ENCODE measurements around the gene CEACAM8. TPM values are rescaled to one million over a fixed set of nuclear protein-coding genes. Genes with fewer than 3 reads are reported as not detected.

Gene CEACAM8
- total RNA-seq, 1 experiment from 2014 or later = not detected

DNA sequence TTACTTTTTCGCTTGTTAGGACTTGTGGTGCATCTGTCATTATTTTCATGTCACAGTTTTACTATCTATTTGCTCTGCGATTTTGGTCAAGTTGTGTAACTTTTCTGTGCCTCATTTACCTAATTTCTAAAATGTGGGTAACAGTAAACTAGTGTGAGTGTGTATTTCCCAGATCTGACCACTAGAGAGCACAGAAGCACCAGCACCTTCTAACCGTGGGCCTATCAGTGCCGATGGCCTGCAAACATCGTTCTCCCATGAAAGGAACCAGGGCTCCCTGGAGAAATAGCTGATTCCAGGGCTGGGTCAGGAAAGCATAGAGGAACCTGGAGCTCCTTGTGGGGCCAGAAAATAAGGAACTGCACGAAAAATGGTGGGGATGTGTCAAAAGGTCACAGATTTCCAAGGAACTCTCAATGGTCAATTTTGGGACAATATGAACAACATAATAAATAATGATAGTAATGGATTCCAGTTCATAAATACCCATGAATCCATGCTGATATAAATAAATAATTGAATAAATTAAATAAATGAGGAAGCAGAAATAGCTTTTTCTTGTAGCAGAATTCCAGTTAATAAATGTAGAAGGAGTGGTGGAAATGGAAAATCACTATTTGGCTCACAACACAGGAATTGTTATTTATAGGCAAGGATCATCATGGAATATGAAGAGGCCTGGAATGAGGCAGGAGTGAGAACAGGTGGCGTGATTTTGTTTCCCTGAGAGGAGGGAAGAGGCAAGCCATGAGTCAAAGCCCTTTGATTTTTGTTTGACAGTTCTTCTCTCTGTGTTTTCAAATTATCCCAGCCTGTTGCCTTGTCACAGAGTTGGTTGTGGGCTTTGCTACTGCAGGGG, 31.1 kb downstream of the CEACAM8 start (continued):
- no peak for TF ChIP-seq POLR2AphosphoS5 (IDR thresholded peaks at IDR 0.05; ENCODE audit: low read depth, low read length)

DNA sequence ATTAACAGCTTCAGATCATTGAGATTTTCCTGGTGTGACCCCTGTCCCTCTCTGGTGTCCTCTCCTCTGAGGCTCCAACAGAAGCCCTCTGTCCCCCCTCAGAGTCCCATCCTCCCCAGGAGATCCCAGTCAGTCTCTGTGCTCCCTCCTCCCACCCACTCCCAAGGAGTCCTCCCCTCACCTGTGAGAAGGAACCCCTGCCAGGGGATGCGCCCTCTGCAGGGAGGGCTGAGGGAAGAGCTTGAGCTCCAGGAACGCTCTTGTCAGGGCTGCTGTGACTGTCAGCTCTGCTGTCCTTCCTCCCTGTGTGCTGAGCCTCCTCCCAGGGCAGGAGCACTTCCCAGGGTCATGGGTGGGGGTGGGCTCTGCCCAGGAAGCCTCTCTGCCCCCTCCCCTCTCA, 33.2 kb downstream of the CEACAM8 start:
- Histone ChIP-seq H3K9me3 (ENCODE audit: control insufficient read depth, insufficient read depth, low read depth, low read length) (no peaks in the 10 kb centered on the region), H3K4me3 (ENCODE audit: low read depth in 2 of 2, low read length in 2 of 2) (no peak overlapping the region), H3K27me3 (ENCODE audit: control insufficient read depth, insufficient read depth, low read length) (no peaks in the 10 kb centered on the region), H3K36me3 (ENCODE audit: control insufficient read depth, insufficient read depth, low read length) (no peaks in the 10 kb centered on the region), H3K27ac (ENCODE audit: low read length) (no peak overlapping the region), H3K4me1 (ENCODE audit: control insufficient read depth, insufficient read depth, low read length) (no peaks in the 10 kb centered on the region)
- TF ChIP-seq, protein P1, sequence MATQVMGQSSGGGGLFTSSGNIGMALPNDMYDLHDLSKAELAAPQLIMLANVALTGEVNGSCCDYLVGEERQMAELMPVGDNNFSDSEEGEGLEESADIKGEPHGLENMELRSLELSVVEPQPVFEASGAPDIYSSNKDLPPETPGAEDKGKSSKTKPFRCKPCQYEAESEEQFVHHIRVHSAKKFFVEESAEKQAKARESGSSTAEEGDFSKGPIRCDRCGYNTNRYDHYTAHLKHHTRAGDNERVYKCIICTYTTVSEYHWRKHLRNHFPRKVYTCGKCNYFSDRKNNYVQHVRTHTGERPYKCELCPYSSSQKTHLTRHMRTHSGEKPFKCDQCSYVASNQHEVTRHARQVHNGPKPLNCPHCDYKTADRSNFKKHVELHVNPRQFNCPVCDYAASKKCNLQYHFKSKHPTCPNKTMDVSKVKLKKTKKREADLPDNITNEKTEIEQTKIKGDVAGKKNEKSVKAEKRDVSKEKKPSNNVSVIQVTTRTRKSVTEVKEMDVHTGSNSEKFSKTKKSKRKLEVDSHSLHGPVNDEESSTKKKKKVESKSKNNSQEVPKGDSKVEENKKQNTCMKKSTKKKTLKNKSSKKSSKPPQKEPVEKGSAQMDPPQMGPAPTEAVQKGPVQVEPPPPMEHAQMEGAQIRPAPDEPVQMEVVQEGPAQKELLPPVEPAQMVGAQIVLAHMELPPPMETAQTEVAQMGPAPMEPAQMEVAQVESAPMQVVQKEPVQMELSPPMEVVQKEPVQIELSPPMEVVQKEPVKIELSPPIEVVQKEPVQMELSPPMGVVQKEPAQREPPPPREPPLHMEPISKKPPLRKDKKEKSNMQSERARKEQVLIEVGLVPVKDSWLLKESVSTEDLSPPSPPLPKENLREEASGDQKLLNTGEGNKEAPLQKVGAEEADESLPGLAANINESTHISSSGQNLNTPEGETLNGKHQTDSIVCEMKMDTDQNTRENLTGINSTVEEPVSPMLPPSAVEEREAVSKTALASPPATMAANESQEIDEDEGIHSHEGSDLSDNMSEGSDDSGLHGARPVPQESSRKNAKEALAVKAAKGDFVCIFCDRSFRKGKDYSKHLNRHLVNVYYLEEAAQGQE (IDR thresholded peaks at IDR 0.05; ENCODE audit: insufficient read depth in 1 of 2, low read depth in 2 of 2, low read length in 1 of 2) = no peak
- TF ChIP-seq POLR2AphosphoS5 (IDR thresholded peaks at IDR 0.05; ENCODE audit: low read depth, low read length) (no peak), TCF7L2 (IDR thresholded peaks at IDR 0.05; ENCODE audit: low read depth, low read length) (no peak)
- TF ChIP-seq, protein P2, sequence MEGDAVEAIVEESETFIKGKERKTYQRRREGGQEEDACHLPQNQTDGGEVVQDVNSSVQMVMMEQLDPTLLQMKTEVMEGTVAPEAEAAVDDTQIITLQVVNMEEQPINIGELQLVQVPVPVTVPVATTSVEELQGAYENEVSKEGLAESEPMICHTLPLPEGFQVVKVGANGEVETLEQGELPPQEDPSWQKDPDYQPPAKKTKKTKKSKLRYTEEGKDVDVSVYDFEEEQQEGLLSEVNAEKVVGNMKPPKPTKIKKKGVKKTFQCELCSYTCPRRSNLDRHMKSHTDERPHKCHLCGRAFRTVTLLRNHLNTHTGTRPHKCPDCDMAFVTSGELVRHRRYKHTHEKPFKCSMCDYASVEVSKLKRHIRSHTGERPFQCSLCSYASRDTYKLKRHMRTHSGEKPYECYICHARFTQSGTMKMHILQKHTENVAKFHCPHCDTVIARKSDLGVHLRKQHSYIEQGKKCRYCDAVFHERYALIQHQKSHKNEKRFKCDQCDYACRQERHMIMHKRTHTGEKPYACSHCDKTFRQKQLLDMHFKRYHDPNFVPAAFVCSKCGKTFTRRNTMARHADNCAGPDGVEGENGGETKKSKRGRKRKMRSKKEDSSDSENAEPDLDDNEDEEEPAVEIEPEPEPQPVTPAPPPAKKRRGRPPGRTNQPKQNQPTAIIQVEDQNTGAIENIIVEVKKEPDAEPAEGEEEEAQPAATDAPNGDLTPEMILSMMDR (IDR thresholded peaks at IDR 0.05) = no peak; the same call in 1 of the 2 replicates
- no peak for ATAC-seq
- in situ Hi-C loops (cut with HindIII; ENCODE audit: low pct_unique_long_range_greater_than_20kb, low sequenced_read_pairs) = no loop called here
- BruUV-seq (replicated peaks) = no TSS peak
- intact Hi-C loops (cut with micrococcal nuclease; ENCODE audit: unreplicated experiment) = no loop called here
- ChIA-PET CTCF (interaction anchor here (0.5 kb wide), 1 partner anchor 92 kb away, joined by 3 read pairs; no protein-coding TSS in a partner anchor), POLR2A (interaction anchor here (0.5 kb wide), 1 partner anchor 23 kb away, joined by 3 read pairs; no protein-coding TSS in a partner anchor)
- DNase-seq (ENCODE audit: low read depth, low spot score) = no peak

DNA sequence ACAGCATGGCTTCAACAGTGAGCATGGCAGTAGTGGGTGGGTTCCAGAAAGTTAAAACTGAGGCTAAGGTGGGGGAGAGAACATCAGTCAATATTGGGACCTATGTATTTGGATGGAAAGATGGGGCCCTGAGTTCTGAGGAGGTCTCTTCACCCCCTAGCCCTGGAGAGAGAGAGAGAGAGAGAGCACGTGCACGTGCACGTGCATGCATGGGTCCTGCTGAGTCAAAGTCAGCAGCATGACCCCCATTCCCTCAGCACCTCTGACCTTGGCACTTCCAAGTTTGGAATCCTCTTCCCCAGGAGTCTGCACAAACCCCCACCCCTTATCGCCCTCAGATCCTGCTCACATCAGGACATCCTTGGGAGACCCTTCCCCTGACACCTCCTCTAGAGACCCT, 34.0 kb downstream of the CEACAM8 start:
- intact Hi-C loops (cut with micrococcal nuclease; ENCODE audit: unreplicated experiment) = no loop called here
- DNase-seq (ENCODE audit: low read depth, low spot score) = no peak
- no peaks in the 10 kb centered on the region for H3K27me3 ChIP-seq (ENCODE audit: control insufficient read depth, insufficient read depth, low read length)
- H3K9me3 ChIP-seq (ENCODE audit: control insufficient read depth, insufficient read depth, low read depth, low read length) = no peaks in the 10 kb centered on the region
- in situ Hi-C loops (cut with HindIII; ENCODE audit: low pct_unique_long_range_greater_than_20kb, low sequenced_read_pairs) = no loop called here
- CTCF ChIA-PET = no interaction called here
- TF ChIP-seq, protein P1 (IDR thresholded peaks at IDR 0.05; ENCODE audit: insufficient read depth in 1 of 2, low read depth in 2 of 2, low read length in 1 of 2) = no peak
- TF ChIP-seq, protein P2 (IDR thresholded peaks at IDR 0.05) = no peak
- no peak for TF ChIP-seq POLR2AphosphoS5 (IDR thresholded peaks at IDR 0.05; ENCODE audit: low read depth, low read length)
- no peak for TF ChIP-seq TCF7L2 (IDR thresholded peaks at IDR 0.05; ENCODE audit: low read depth, low read length)
- no peaks in the 10 kb centered on the region for H3K4me1 ChIP-seq (ENCODE audit: control insufficient read depth, insufficient read depth, low read length)
- no peaks in the 10 kb centered on the region for H3K36me3 ChIP-seq (ENCODE audit: control insufficient read depth, insufficient read depth, low read length)
- no peak overlapping the region for H3K4me3 ChIP-seq (ENCODE audit: low read depth in 2 of 2, low read length in 2 of 2)
- POLR2A ChIA-PET = no interaction called here
- no peak for ATAC-seq
- no peak overlapping the region for H3K27ac ChIP-seq (ENCODE audit: low read length)
- no TSS peak for BruUV-seq (replicated peaks)

Data from Panc1 (cell line).